Fibroblast of the aortic adventitia (primary cell): ENCODE results near the gene SMIM1. TPM values are rescaled to one million over a fixed set of nuclear protein-coding genes. Genes with fewer than 3 reads are reported as not detected.

Experiments
- DNase-seq: peaks from one replicate; pipeline ENCODE4 v3.0.0-alpha.2; 2010; ENCODE audit warnings: low read depth
- H3K4me3 ChIP-seq: 2 replicates; pipeline ENCODE4 v1.5.1; 2011; ENCODE audit warnings: low read depth, mild to moderate bottlenecking, control low read depth, low read length, moderate library complexity
- total RNA-seq: library from RNA; depleted of rRNA; stranded (reverse); fragments of >200 nt; gene quantifications from 2 replicates; pipeline ENCODE4 v1.2.3, GENCODE V29; 2012; ENCODE audit warnings: low replicate concordance
- TF ChIP-seq, protein P1 (sequence below): IDR thresholded peaks from 2 replicates; pipeline ENCODE4 v1.5.1; 2011; ENCODE audit warnings: mild to moderate bottlenecking, low read length, control low read depth, inconsistent platforms; ENCODE audit not compliant: insufficient read depth

The SMIM1 gene
- total RNA-seq, 1 donor, result not detected

DNA sequence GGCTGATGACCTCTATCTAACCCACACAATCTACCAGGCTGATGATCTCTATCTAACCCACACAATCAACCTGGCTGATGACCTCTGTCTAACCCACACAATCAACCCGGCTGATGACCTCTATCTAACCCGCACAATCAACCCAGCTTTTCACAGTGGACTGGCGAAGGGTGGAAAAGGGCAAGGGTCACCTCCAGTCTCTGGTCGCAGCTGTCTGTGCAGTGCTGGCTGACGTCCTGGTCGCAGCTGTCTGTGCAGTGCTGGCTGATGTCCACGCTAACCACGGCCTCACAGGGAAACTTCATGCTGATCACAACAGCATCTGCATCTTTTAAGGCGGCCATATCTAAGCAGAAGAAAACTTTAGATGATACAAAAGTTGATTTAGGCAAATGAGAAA lies 32.5 kb upstream of the SMIM1 start:
- H3K4me3 ChIP-seq, result no peak overlapping the region
- no peak for DNase-seq
- TF ChIP-seq, protein P1, sequence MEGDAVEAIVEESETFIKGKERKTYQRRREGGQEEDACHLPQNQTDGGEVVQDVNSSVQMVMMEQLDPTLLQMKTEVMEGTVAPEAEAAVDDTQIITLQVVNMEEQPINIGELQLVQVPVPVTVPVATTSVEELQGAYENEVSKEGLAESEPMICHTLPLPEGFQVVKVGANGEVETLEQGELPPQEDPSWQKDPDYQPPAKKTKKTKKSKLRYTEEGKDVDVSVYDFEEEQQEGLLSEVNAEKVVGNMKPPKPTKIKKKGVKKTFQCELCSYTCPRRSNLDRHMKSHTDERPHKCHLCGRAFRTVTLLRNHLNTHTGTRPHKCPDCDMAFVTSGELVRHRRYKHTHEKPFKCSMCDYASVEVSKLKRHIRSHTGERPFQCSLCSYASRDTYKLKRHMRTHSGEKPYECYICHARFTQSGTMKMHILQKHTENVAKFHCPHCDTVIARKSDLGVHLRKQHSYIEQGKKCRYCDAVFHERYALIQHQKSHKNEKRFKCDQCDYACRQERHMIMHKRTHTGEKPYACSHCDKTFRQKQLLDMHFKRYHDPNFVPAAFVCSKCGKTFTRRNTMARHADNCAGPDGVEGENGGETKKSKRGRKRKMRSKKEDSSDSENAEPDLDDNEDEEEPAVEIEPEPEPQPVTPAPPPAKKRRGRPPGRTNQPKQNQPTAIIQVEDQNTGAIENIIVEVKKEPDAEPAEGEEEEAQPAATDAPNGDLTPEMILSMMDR, result no peak

DNA sequence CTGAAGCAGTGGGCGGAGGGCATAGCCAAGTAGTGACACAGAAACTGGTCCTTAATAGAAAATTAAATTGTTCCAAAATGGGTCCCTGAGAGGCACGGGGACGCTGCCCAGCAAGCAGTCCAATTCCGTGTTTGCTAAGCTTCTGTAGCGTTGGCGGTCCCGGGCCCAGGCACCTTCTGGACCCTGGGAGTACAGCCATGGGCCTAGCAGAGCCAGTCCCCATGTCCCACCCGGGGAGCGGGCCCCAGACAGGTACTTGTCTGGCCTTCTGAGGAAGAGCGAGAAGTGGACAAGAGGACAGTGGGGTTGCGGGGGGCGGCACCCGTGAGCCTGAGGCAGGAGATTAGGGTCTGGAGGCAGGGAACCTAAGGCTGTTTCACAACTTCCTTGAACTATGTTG lies 31.8 kb upstream of the SMIM1 start:
- TF ChIP-seq, protein P1, result no peak
- H3K4me3 ChIP-seq, result no peak overlapping the region
- DNase-seq, result no peak

DNA sequence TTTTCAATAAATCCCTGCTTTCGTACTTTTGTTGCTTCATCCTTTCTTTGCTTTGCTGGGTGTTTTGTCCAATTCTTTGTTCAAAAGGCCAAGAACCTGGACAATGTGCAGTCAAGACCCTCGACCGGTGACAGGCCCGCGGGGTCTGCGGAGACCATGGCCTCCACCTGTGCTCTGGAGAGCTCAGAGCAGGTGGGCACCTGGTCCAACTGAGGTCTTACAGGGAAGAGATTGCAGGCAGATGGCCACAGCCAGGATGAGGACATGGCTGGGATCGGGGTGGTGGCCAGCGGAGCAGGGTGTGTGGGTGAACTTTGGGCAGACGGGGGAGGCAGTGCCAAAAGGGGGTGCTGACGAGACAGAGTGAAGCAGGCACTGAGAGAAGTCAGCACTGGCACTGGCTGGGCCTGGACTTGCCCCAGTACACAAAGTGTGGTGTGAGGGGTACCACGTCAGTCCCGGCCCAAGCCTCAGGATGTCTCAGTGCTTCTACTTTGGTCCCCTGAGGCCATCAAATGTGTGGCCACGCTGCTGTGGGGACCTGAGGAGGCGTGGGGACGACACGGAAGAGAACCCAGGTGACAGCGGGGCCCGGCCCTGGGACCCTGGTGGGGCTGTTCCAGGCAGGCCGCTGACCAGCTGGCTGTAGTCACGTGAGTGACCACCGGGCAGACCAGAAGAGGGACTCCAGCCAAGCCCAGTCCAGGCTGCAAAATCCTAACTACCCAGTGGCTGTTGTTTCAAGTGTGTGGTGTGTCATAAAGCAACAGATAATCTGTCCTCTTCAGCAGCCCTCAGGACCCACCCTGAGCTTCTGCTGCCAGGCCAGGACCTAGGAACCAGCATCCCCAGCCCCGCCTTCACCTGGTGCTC lies 30.7 kb upstream of the SMIM1 start:
- no peak overlapping the region for H3K4me3 ChIP-seq
- DNase-seq, result no peak
- TF ChIP-seq, protein P1, result no peak

DNA sequence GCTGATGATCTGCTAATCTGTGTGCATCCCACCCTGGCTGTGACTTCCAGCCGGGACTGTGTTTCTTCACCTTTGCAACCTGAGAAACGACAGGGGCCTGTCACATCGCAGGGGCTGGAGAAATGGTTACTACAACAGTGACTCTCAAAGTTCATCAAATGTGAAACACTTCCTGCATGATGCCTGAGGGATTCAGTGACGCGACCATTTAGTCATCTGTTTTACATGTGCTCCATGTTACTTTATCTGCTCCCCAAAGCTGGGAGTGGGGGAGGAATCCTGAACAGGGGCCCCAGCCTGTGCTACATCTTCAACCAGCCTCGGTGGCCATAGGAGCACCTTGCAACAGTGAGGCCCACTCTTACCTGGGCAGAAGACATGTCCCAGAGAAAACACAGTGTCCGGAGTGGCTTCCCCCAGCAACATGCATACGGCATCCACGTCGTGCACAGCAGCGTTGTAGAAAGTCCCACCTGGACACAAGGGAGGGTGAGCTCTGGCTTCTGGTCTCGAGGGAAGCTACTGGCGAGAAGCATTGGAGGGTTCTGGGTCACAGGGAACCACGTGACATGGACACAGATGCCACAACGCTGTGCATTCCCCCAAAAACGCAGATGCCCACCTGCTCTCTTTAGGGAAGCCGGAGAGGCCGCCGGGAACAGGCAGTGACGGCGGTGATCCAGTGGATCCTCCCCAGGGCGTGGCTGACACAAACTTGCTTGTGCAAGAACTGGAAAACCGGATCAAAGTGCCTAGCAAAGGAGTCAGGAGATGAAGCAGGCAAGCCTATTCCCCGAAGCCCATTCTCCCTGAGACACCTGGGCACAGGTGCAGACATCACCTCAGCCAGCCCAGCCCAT lies 29.9 kb upstream of the SMIM1 start:
- no peak overlapping the region for H3K4me3 ChIP-seq
- no peak for DNase-seq
- TF ChIP-seq, protein P1, result no peak

DNA sequence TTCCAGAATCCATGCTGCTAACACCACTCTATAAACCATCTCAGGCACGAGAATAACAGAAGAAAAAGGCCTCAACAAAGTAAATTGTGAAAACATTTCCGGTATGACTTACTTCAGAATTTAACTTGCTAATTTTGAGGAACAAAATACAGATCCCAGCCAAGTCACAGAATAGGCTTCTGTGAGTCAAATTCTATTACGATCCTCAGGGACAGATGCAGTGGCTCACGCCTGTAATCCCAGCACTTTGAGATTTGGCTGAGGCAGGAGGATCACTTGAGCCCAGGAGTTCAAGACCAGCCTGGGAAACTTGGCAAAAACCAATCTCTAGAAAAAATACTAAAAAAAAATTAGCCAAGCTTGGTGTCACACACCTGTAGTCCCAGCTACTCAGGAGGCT lies 29.1 kb upstream of the SMIM1 start:
- peak; percentile 28 for DNase-seq
- no peak overlapping the region for H3K4me3 ChIP-seq
- TF ChIP-seq, protein P1, result no peak

DNA sequence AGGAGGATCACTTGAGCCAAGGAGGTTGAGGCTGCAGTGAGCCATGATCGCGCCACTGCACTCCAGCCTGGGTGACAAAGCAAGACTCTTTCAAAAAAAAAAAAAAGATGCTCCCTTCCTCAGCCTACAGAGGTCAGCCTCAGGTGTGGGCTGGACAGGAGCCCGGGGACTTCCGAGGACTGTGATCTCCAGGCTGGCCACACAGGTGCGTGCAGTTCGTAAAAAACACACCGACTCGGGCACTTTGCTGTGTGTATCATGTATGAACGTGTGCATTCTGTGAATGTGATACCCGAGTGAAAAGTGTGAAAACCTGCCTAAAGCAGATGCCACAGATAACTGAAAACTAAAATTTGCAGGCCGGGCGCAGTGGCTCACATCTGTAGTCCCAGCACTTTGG lies 28.7 kb upstream of the SMIM1 start:
- no peak overlapping the region for H3K4me3 ChIP-seq
- no peak for DNase-seq
- TF ChIP-seq, protein P1, result no peak
